B cell (primary cell): Measurements from ENCODE around the gene HOXC9. TPM values are rescaled to one million over a fixed set of nuclear protein-coding genes. Genes with fewer than 3 reads are reported as not detected.
A peak's percentile ranks its signal among the peaks of the same experiment; 100 is the strongest.

Experiments
- ATAC-seq: fragments of 200-7000 bp; cut with Tn5 transposase; one replicate; pipeline ENCODE4 v1.10.0; 2021; ENCODE audit warnings: low read depth, mild to moderate bottlenecking, moderate number of reproducible peaks, moderate library complexity
- CTCF ChIA-PET: fragments of 350-600 bp; sonication (Branson Sonifier 250); formaldehyde crosslinking; loops from one replicate; lab custom pipeline; 2021; ENCODE audit warnings: antibody characterized with exemption, inconsistent platforms; lab: Charles Lee
- POLR2A ChIA-PET: fragments of 350-600 bp; sonication (Branson Sonifier 250); formaldehyde crosslinking; loops from one replicate; lab custom pipeline; 2021; ENCODE audit warnings: antibody characterized with exemption; lab: Charles Lee
- DNase-seq: peaks from one replicate; pipeline ENCODE4 v3.0.0; 2013
- H2AFZ ChIP-seq: 2 replicates; pipeline ENCODE4 v1.6.1; 2012; ENCODE audit warnings: mild to moderate bottlenecking, low read depth, low read length; ENCODE audit not compliant: insufficient read depth, poor library complexity, severe bottlenecking
- H3K27ac ChIP-seq, 2 donors: 1 replicate in 1 of 2; 2 replicates in 1 of 2; pipeline ENCODE4 v1.5.1; 2012 to 2013; ENCODE audit warnings: low read length in 2 of 2, mild to moderate bottlenecking in 2 of 2, moderate library complexity in 1 of 2
- H3K27me3 ChIP-seq, 4 experiments: fragments of 200-600 bp in 1 of 4; sonication (generic) in 1 of 4; replicated peaks in 1 of 4; 1 replicate in 2 of 4; 2 replicates in 2 of 4; pipeline versions ENCODE4 v1.6.1 to v1.7.0; 2013 to 2016; ENCODE audit warnings: low read length in 3 of 4, mild to moderate bottlenecking in 2 of 4, mixed read lengths in 1 of 4, moderate library complexity in 1 of 4; ENCODE audit not compliant: insufficient read depth in 4 of 4, control insufficient read depth in 3 of 4; ENCODE audit errors: control extremely low read depth in 1 of 4
- H3K36me3 ChIP-seq, 2 experiments: replicated peaks in 1 of 2; 1 replicate in 1 of 2; 2 replicates in 1 of 2; pipeline versions ENCODE4 v1.6.1 to v1.7.1; 2013; ENCODE audit warnings: low read length in 1 of 2; ENCODE audit not compliant: insufficient read depth in 2 of 2, control insufficient read depth in 1 of 2; ENCODE audit errors: control extremely low read depth in 1 of 2, extremely low read depth in 1 of 2
- H3K4me1 ChIP-seq, 2 donors: fragments of 200-600 bp in 1 of 2; sonication (generic) in 1 of 2; 1 replicate in 1 of 2; 2 replicates in 1 of 2; pipeline versions ENCODE4 v1.5.1 to v1.6.1; 2013 to 2017; ENCODE audit warnings: low read length in 2 of 2; ENCODE audit not compliant: control insufficient read depth in 2 of 2, insufficient read depth in 2 of 2
- H3K4me2 ChIP-seq: replicated peaks from 2 replicates; pipeline ENCODE3; 2012; ENCODE audit warnings: mild to moderate bottlenecking, low read depth, low read length; ENCODE audit not compliant: poor library complexity, severe bottlenecking
- H3K4me3 ChIP-seq, 5 experiments: fragments of 200-600 bp in 1 of 5; sonication (generic) in 1 of 5; 1 replicate in 3 of 5; 2 replicates in 2 of 5; pipeline versions ENCODE4 v1.5.1 to v1.7.0; 2011 to 2016; ENCODE audit warnings: low read length in 4 of 5, mild to moderate bottlenecking in 4 of 5, low read depth in 2 of 5, control low read depth in 1 of 5, moderate library complexity in 1 of 5; ENCODE audit not compliant: insufficient read depth in 1 of 5; ENCODE audit errors: control extremely low read depth in 1 of 5, extremely low read depth in 1 of 5
- H3K79me2 ChIP-seq: fragments of 200-600 bp; sonication (generic); one replicate; pipeline ENCODE4 v1.6.0; 2016; ENCODE audit warnings: low read length; ENCODE audit not compliant: control insufficient read depth, insufficient read depth
- H3K9ac ChIP-seq: fragments of 200-600 bp; sonication (generic); 2 replicates; pipeline ENCODE4 v1.6.1; 2017; ENCODE audit warnings: mild to moderate bottlenecking, low read length, moderate library complexity
- H3K9me3 ChIP-seq, 3 donors: one replicate each; pipeline versions ENCODE4 v1.6.1 to v1.7.1; 2013; ENCODE audit warnings: low read length in 2 of 3; ENCODE audit not compliant: control insufficient read depth in 2 of 3, insufficient read depth in 1 of 3; ENCODE audit errors: control extremely low read depth in 1 of 3
- H4K20me1 ChIP-seq: 2 replicates; pipeline ENCODE4 v1.6.0; 2012; ENCODE audit warnings: mild to moderate bottlenecking, low read length; ENCODE audit not compliant: insufficient read depth, control insufficient read depth, poor library complexity, severe bottlenecking
- H3K27ac Mint-ChIP-seq: one replicate; pipeline ENCODE4 v1.8.0; 2021; ENCODE audit warnings: mixed read lengths
- H3K27me3 Mint-ChIP-seq: one replicate; pipeline ENCODE4 v1.8.0; 2021; ENCODE audit warnings: mixed read lengths
- H3K4me1 Mint-ChIP-seq: one replicate; pipeline ENCODE4 v1.8.0; 2021; ENCODE audit warnings: mixed read lengths
- H3K4me3 Mint-ChIP-seq: one replicate; pipeline ENCODE4 v1.8.0; 2021; ENCODE audit warnings: mixed read lengths
- H3K9me3 Mint-ChIP-seq: one replicate; pipeline ENCODE4 v1.8.0; 2022; ENCODE audit warnings: mixed read lengths; ENCODE audit not compliant: insufficient read depth
- EZH2 ChIP-seq: IDR thresholded peaks from 2 replicates; pipeline ENCODE4 v1.6.1; 2012; ENCODE audit warnings: borderline replicate concordance, low read depth, mild to moderate bottlenecking, moderate library complexity, low read length; ENCODE audit not compliant: insufficient read depth, poor library complexity, severe bottlenecking
- WGBS: methylation state at CpG from one replicate; pipeline ENCODE4 v1.1.5; 2013; ENCODE audit warnings: missing lambda C conversion rate; ENCODE audit not compliant: insufficient coverage; 5-methylcytosine and 5-hydroxymethylcytosine counted together
- intact Hi-C: fragments of 100-400 bp; cut with micrococcal nuclease; formaldehyde crosslinking; loops from one replicate; pipeline ENCODE4 v1.10.0; 2022
- polyA plus RNA-seq: library from polyadenylated mRNA; depleted of rRNA; stranded (reverse); fragments of >200 nt; gene quantifications from 2 replicates; pipeline ENCODE4 v1.2.3, GENCODE V29; 2012
- total RNA-seq, 2 donors: library from RNA; stranded (reverse); fragments of 120-200 nt in 1 of 2; gene quantifications; 1 replicate in 1 of 2; 2 replicates in 1 of 2; pipeline versions ENCODE4 v1.2.3 to v1.2.4, GENCODE V29; 2013 to 2022
- TF ChIP-seq, protein P1 (sequence below): fragments of 200-600 bp; IDR thresholded peaks from one replicate; pipeline ENCODE4 v1.8.0; 2022; ENCODE audit warnings: antibody characterized with exemption, mild to moderate bottlenecking

Gene HOXC9
- total and polyA plus RNA-seq, 2 donors (not counting 1 experiment from before 2014, with no cell fraction given), result not detected

DNA sequence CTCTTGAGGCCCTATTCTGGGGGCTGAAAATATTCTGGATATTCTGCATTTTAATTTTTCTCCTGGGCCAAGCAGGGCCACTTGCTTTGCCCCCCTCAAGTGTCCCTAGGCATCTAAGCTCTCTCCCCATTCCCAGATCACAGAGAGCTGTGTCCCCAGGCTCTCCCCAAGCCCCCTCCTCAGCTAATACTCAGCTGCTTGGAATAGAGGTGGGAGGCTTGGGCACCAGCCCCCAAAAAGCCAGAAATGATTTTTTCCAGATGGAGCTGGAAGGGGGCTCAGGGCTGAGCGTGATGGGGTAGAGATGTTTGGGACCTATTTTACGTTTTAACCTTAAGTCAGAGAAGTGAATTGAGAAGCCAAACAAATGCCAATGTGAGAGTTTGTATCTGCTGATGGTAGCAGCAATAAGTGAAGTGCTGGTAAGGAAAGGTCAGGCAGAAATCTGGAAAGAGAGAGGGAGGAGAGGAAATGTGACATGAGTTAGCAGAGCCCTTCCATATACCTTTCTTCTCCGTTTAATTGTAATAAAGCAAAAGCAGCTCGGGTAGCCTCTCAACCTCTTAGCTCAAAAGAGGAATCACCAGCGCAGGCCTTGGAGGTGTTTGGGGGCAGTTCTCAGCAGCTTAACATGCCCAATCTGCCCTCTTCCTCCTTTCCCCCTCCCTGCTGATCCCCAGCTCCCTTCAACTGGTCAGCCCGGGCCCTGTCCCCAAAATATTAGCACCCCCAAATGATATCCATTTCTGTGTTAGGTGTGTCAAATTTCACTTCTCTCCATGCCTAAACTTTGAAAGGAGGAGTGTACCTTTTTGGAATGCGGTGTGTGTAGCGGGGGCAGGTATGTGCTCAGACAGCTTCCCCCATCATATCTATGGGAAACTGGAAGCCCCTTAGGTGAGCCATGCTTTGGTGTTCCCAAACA lies 23.3 kb downstream of the HOXC9 start:
- H3K79me2 ChIP-seq, result no peaks in the 10 kb centered on the region
- Mint-ChIP-seq H3K27me3 (peaks cover 66% of the 10 kb centered on the region), H3K4me3 (no peak overlapping the region), H3K9me3 (no peaks in the 10 kb centered on the region), H3K4me1 (peaks cover 18% of the 10 kb centered on the region), H3K27ac (no peak overlapping the region)
- ATAC-seq (no peak), DNase-seq (peak; percentile 8)
- H3K27me3 ChIP-seq, result peaks cover 0 to 91% (median 74%) of the 10 kb centered on the region in 4 experiments
- H2AFZ ChIP-seq, result no peak overlapping the region
- H3K27ac ChIP-seq, result no peak overlapping the region
- 61% methylated on average over 2 of the region's 8 CpGs for WGBS
- CTCF ChIA-PET, result interaction anchor here (0.7 to 2.1 kb wide), 9 partner anchors 9 to 191 kb away, joined by 3 to 22 read pairs (median 5); partner anchors contain the start of gene HOXC5
- TF ChIP-seq EZH2, result no peak
- TF ChIP-seq, protein P1, sequence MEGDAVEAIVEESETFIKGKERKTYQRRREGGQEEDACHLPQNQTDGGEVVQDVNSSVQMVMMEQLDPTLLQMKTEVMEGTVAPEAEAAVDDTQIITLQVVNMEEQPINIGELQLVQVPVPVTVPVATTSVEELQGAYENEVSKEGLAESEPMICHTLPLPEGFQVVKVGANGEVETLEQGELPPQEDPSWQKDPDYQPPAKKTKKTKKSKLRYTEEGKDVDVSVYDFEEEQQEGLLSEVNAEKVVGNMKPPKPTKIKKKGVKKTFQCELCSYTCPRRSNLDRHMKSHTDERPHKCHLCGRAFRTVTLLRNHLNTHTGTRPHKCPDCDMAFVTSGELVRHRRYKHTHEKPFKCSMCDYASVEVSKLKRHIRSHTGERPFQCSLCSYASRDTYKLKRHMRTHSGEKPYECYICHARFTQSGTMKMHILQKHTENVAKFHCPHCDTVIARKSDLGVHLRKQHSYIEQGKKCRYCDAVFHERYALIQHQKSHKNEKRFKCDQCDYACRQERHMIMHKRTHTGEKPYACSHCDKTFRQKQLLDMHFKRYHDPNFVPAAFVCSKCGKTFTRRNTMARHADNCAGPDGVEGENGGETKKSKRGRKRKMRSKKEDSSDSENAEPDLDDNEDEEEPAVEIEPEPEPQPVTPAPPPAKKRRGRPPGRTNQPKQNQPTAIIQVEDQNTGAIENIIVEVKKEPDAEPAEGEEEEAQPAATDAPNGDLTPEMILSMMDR, result no peak
- peaks cover 6 to 20% of the 10 kb centered on the region in 2 donors for H3K4me1 ChIP-seq
- H3K9me3 ChIP-seq, result peaks cover 0 to 16% (median 0%) of the 10 kb centered on the region in 3 donors
- H4K20me1 ChIP-seq, result no peaks in the 10 kb centered on the region
- no peak overlapping the region for H3K4me3 ChIP-seq
- H3K9ac ChIP-seq, result no peak overlapping the region
- H3K36me3 ChIP-seq, result no peaks in the 10 kb centered on the region
- intact Hi-C loops, result no loop called here
- POLR2A ChIA-PET, result no interaction called here
- H3K4me2 ChIP-seq, result no peak overlapping the region

DNA sequence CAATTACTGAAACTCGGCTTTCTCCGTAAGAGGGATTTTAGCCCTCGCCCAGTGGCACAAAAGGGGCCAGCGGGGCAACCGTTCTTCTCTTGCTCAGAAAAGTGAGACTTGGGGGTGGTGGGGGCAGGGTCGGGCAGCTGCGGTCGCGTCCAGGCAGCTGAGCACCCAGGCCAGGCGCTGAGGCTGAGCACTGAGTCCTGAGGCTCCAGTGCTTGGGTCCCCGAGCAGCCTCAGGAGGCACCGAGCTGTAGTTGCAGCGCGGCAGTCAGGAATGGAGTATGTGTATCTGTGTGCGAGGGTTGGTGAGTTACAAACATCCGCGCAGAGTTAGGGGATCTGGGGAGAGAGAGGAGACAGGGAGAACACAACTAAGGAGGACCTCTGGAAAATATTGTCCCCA lies 24.2 kb downstream of the HOXC9 start:
- Mint-ChIP-seq H3K27ac (no peak overlapping the region), H3K27me3 (peaks cover 71% of the 10 kb centered on the region), H3K9me3 (no peaks in the 10 kb centered on the region), H3K4me3 (no peak overlapping the region), H3K4me1 (peaks cover 17% of the 10 kb centered on the region)
- no peak for ATAC-seq
- Histone ChIP-seq H3K79me2 (no peaks in the 10 kb centered on the region), H3K36me3 (no peaks in the 10 kb centered on the region), H3K27ac (no peak overlapping the region), H3K9ac (no peak overlapping the region), H3K4me1 (peaks cover 0 to 23% of the 10 kb centered on the region in 2 donors), H3K9me3 (peaks cover 0 to 16% (median 0%) of the 10 kb centered on the region in 3 donors), H4K20me1 (no peaks in the 10 kb centered on the region), H3K27me3 (peaks cover 0 to 92% (median 79%) of the 10 kb centered on the region in 4 experiments), H3K4me2 (no peak overlapping the region), H2AFZ (no peak overlapping the region), H3K4me3 (no peak overlapping the region)
- intact Hi-C loops, result no loop called here
- POLR2A ChIA-PET, result interaction anchor here (0.6 kb wide), 1 partner anchor 185 kb away, joined by 5 read pairs; no protein-coding TSS in a partner anchor
- WGBS, result 48% methylated on average over 14 of the region's 17 CpGs
- DNase-seq, result no peak
- CTCF ChIA-PET, result interaction anchor here (1.2 to 2.1 kb wide), 8 partner anchors 9 to 190 kb away, joined by 3 to 22 read pairs (median 5); partner anchors contain the start of gene HOXC5
- TF ChIP-seq EZH2, result no peak
- TF ChIP-seq, protein P1, result no peak
